ENCODE results near the gene PCDHGB7.
"Not testable (repeated sequence)": the region's sequence is repeated elsewhere in the genome, so short reads cannot be mapped to it uniquely, and the experiment has no call there.

The PCDHGB7 gene

DNA sequence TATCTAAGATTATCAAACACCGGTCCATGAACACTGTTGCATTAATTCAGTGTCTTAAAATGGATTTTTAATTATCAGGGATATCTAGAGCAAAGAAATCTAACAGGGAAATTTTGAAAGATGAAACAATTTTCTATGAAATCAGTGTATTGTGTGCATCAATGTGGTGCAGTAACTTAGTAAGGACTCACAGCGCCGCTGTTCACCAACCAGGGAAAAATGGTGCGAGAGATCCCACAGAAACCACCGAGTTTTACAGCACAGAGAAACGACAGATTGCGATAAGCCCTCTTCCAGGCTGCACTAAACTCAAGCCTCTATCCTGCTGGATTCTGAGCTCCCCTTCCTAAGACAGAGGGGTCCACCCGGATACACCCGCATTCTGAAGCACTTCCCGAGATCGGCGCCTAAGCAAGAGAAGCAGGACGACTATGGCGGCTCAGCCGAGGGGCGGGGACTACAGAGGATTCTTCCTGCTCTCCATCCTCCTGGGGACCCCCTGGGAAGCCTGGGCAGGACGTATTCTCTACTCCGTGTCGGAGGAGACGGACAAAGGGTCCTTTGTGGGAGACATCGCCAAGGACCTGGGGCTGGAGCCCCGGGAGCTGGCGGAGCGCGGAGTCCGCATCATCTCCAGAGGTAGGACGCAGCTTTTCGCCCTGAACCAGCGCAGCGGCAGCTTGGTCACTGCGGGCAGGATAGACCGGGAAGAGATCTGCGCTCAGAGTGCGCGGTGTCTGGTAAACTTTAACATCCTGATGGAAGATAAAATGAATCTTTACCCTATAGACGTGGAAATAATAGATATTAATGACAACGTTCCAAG is 34.8 kb upstream of the PCDHGB7 start, which contains the start of gene PCDHGA7:
Gene PCDHGA7, plus strand, starts transcription at position 274 of the 826 bp plus-strand sequence. Its CDS starts 158 bp downstream, at position 432.
- Histone ChIP-seq H3K27me3 (peaks cover 97% of the 10 kb centered on the region), H3K9me3 (peaks cover 12% of the 10 kb centered on the region), H3K4me3 (ENCODE audit: low read depth in 1 of 2, low read length in 1 of 2) (no peak within 1 kb of the TSS), H3K36me3 (no peaks in the 10 kb centered on the region), H3K27ac (no peak within 1 kb of the TSS), H3K4me1 (ENCODE audit: control insufficient read depth in 1 of 2, insufficient read depth in 1 of 2, low read depth in 1 of 2, low read length in 1 of 2) (no peaks in the 10 kb centered on the region)
- TF ChIP-seq, protein P1, sequence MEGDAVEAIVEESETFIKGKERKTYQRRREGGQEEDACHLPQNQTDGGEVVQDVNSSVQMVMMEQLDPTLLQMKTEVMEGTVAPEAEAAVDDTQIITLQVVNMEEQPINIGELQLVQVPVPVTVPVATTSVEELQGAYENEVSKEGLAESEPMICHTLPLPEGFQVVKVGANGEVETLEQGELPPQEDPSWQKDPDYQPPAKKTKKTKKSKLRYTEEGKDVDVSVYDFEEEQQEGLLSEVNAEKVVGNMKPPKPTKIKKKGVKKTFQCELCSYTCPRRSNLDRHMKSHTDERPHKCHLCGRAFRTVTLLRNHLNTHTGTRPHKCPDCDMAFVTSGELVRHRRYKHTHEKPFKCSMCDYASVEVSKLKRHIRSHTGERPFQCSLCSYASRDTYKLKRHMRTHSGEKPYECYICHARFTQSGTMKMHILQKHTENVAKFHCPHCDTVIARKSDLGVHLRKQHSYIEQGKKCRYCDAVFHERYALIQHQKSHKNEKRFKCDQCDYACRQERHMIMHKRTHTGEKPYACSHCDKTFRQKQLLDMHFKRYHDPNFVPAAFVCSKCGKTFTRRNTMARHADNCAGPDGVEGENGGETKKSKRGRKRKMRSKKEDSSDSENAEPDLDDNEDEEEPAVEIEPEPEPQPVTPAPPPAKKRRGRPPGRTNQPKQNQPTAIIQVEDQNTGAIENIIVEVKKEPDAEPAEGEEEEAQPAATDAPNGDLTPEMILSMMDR (IDR thresholded peaks at IDR 0.05) = no peak

DNA sequence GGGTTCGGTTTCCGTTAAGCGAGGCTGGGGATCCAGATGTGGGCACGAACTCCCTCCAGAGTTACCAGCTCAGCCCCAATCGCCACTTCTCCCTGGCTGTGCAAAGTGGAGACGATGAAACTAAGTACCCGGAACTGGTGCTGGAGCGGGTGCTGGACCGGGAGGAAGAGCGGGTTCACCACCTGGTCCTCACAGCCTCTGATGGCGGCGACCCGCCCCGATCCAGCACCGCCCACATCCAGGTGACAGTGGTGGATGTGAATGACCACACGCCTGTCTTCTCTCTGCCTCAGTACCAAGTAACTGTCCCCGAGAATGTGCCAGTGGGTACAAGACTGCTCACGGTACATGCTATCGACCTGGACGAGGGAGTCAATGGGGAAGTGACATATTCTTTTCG is 34.1 kb upstream of the PCDHGB7 start:
- peaks cover 96% of the 10 kb centered on the region for H3K27me3 ChIP-seq
- H3K4me3 ChIP-seq (ENCODE audit: low read depth in 1 of 2, low read length in 1 of 2) = no peak overlapping the region

DNA sequence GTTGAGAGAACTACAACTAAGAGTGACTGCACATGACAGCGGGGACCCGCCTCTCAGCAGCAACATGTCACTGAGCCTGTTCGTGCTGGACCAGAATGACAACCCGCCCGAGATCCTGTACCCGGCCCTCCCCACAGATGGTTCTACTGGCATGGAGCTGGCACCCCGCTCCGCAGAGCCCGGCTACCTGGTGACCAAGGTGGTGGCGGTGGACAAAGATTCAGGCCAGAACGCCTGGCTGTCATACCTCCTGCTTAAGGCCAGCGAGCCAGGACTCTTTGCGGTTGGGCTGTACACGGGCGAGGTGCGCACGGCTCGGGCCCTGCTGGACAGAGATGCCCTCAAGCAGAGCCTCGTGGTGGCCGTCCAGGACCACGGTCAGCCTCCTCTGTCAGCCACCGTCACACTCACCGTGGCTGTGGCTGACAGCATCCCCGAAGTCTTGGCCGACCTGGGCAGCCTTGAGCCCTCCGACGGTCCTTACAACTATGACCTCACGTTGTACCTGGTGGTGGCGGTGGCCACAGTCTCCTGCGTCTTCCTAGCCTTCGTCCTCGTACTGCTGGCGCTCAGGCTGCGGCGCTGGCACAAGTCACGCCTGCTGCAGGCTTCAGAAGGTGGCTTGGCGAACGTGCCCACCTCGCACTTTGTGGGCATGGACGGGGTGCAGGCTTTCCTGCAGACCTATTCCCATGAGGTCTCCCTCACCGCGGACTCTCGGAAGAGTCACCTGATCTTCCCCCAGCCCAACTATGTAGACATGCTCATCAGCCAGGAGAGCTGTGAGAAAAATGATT is 32.8 kb upstream of the PCDHGB7 start:
- Histone ChIP-seq H3K27me3 (peaks cover 96% of the 10 kb centered on the region), H3K27ac (no peak overlapping the region), H3K4me1 (ENCODE audit: control insufficient read depth in 1 of 2, insufficient read depth in 1 of 2, low read depth in 1 of 2, low read length in 1 of 2) (no peaks in the 10 kb centered on the region), H3K9me3 (peaks cover 18% of the 10 kb centered on the region), H3K36me3 (no peaks in the 10 kb centered on the region), H3K4me3 (ENCODE audit: low read depth in 1 of 2, low read length in 1 of 2) (no peak overlapping the region)
- TF ChIP-seq, protein P1 (IDR thresholded peaks at IDR 0.05) = no peak

More for the DNA sequence above, 34.1 kb upstream of the PCDHGB7 start:
- Histone ChIP-seq H3K27ac (no peak overlapping the region), H3K36me3 (no peaks in the 10 kb centered on the region), H3K4me1 (ENCODE audit: control insufficient read depth in 1 of 2, insufficient read depth in 1 of 2, low read depth in 1 of 2, low read length in 1 of 2) (no peaks in the 10 kb centered on the region), H3K9me3 (peaks cover 9% of the 10 kb centered on the region)
- TF ChIP-seq, protein P1 (IDR thresholded peaks at IDR 0.05) = no peak

DNA sequence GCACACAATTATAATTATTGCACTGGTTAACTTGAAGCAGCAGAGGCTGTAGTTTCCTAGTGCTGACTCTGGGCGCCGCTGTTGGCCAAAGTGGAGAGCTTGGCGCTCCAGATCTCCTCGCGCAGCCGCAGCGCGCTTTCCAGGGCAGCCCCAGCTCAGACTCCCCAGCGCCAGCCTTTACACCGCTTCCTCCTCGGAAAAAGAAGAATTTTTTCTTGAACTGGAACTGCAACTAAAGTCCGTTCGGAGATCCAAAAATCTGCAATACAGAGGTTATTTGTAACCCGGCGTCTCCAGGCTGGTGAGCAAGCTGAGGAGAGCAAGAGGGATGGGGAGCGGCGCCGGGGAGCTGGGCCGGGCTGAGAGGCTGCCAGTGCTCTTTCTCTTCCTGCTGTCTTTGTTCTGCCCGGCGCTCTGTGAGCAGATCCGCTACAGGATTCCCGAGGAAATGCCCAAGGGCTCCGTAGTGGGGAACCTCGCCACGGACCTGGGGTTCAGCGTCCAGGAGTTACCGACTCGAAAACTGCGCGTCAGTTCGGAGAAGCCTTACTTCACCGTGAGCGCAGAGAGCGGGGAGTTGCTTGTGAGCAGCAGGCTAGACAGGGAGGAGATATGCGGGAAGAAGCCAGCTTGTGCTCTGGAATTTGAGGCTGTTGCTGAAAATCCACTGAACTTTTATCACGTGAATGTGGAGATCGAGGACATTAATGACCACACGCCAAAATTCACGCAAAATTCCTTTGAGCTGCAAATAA is 29.7 kb upstream of the PCDHGB7 start, which contains the start of gene PCDHGB4:
Gene PCDHGB4, plus strand, starts transcription at position 142 of the 755 bp plus-strand sequence. Its CDS starts 187 bp downstream, at position 329.
- H3K4me3 ChIP-seq (ENCODE audit: low read depth in 1 of 2, low read length in 1 of 2) = not testable (repeated sequence)
- peaks cover 20% of the 10 kb centered on the region for H3K9me3 ChIP-seq

GRCh38 chr5:141388661-141389060 is 28.8 kb upstream of the PCDHGB7 start:
- Histone ChIP-seq H3K27me3 (peaks cover 98% of the 10 kb centered on the region), H3K36me3 (no peaks in the 10 kb centered on the region), H3K9me3 (peaks cover 21% of the 10 kb centered on the region), H3K4me3 (ENCODE audit: low read depth in 1 of 2, low read length in 1 of 2) (no peak overlapping the region), H3K27ac (no peak overlapping the region), H3K4me1 (ENCODE audit: control insufficient read depth in 1 of 2, insufficient read depth in 1 of 2, low read depth in 1 of 2, low read length in 1 of 2) (no peaks in the 10 kb centered on the region)
- TF ChIP-seq, protein P1 (IDR thresholded peaks at IDR 0.05) = no peak

More for the DNA sequence above, 29.7 kb upstream of the PCDHGB7 start, which contains the start of gene PCDHGB4:
- H3K27ac ChIP-seq; H3K4me1 ChIP-seq (ENCODE audit: control insufficient read depth in 1 of 2, insufficient read depth in 1 of 2, low read depth in 1 of 2, low read length in 1 of 2); H3K36me3 ChIP-seq: not testable (repeated sequence)
- H3K27me3 ChIP-seq = peaks cover 98% of the 10 kb centered on the region

Measured in neutrophil (primary cell).